Right atrium auricular region (tissue), 2 donors: Measurements from ENCODE around the gene DOCK4. TPM values are rescaled to one million over a fixed set of nuclear protein-coding genes. Genes with fewer than 3 reads are reported as not detected.
"Not testable (repeated sequence)": the region's sequence is repeated elsewhere in the genome, so short reads cannot be mapped to it uniquely, and the experiment has no call there.

Experiments used
- DNase-seq: peaks from one replicate; pipeline ENCODE4 v3.0.0-alpha.2; 2019; ENCODE audit warnings: low spot score
- H3K27ac ChIP-seq, 2 donors: fragments of 200-600 bp; sonication (generic); 1 replicate in 1 of 2; 2 replicates in 1 of 2; pipeline ENCODE4 v1.5.1; 2016 to 2019
- H3K27me3 ChIP-seq, 2 donors: fragments of 200-600 bp; sonication (generic); one replicate each; pipeline versions ENCODE4 v1.5.1 to v1.6.0; 2017 to 2019
- H3K36me3 ChIP-seq: fragments of 200-600 bp; sonication (generic); one replicate; pipeline ENCODE4 v1.5.1; 2016
- H3K4me1 ChIP-seq, 2 donors: fragments of 200-600 bp; sonication (generic); one replicate each; pipeline versions ENCODE4 v1.5.1 to v1.6.0; 2017 to 2019
- H3K4me3 ChIP-seq, 2 donors: fragments of 200-600 bp; sonication (generic); 1 replicate in 1 of 2; 2 replicates in 1 of 2; pipeline ENCODE4 v1.5.1; 2017 to 2019; ENCODE audit warnings: mild to moderate bottlenecking in 1 of 2, moderate library complexity in 1 of 2
- H3K9me3 ChIP-seq, 2 donors: fragments of 200-600 bp; sonication (generic); one replicate each; pipeline ENCODE4 v1.5.1; 2019
- CTCF ChIP-seq, 2 donors: fragments of 200-600 bp; sonication (generic); IDR thresholded peaks; one replicate each; pipeline ENCODE4 v1.5.1; 2019; ENCODE audit warnings: antibody characterized with exemption in 2 of 2
- total RNA-seq, 2 donors: library from RNA; depleted of rRNA; stranded (reverse); fragments of >200 nt; gene quantifications; one replicate each; pipeline ENCODE4 v1.1.0, GENCODE V29; 2016

Gene DOCK4
- total RNA-seq, 2 donors from 2014 or later = 12.3 to 17.8 TPM

- TF ChIP-seq CTCF (IDR thresholded peaks at IDR 0.05) = no peak
- Histone ChIP-seq H3K9me3 (no peaks in the 10 kb centered on the region), H3K4me1 (no peaks in the 10 kb centered on the region), H3K27me3 (no peaks in the 10 kb centered on the region), H3K4me3 (no peak overlapping the region), H3K36me3 (no peaks in the 10 kb centered on the region), H3K27ac (no peak overlapping the region)
- no peak for DNase-seq
These were observed 45.9 kb upstream of the DOCK4 start for GRCh38 chr7:112252141-112252540.

GRCh38 chr7:112249967-112250366 lies 43.8 kb upstream of the DOCK4 start:
- H3K36me3 ChIP-seq, H3K9me3 ChIP-seq, H3K27ac ChIP-seq, DNase-seq, H3K4me1 ChIP-seq, H3K27me3 ChIP-seq, H3K4me3 ChIP-seq: not testable (repeated sequence)

GRCh38 chr7:112248598-112248997 lies 42.4 kb upstream of the DOCK4 start:
- no peak for TF ChIP-seq CTCF (IDR thresholded peaks at IDR 0.05)
- DNase-seq = no peak
- Histone ChIP-seq H3K27me3 (no peaks in the 10 kb centered on the region), H3K4me1 (no peaks in the 10 kb centered on the region), H3K27ac (no peak overlapping the region), H3K4me3 (no peak overlapping the region), H3K36me3 (no peaks in the 10 kb centered on the region), H3K9me3 (no peaks in the 10 kb centered on the region)

GRCh38 chr7:112238852-112239610 lies 32.8 kb upstream of the DOCK4 start:
- Histone ChIP-seq H3K9me3 (no peaks in the 10 kb centered on the region), H3K27me3 (no peaks in the 10 kb centered on the region), H3K27ac (no peak overlapping the region), H3K4me1 (no peaks in the 10 kb centered on the region), H3K4me3 (no peak overlapping the region), H3K36me3 (no peaks in the 10 kb centered on the region)
- DNase-seq = no peak
- no peak for TF ChIP-seq CTCF (IDR thresholded peaks at IDR 0.05)

- Histone ChIP-seq H3K4me1 (peaks cover 0 to 2% of the 10 kb centered on the region in 2 donors), H3K9me3 (no peaks in the 10 kb centered on the region), H3K27me3 (no peaks in the 10 kb centered on the region), H3K4me3 (no peak overlapping the region), H3K27ac (no peak overlapping the region), H3K36me3 (no peaks in the 10 kb centered on the region)
- DNase-seq = no peak
- TF ChIP-seq CTCF (IDR thresholded peaks at IDR 0.05) = no peak
These were observed 32.1 kb upstream of the DOCK4 start for GRCh38 chr7:112238330-112238729.

GRCh38 chr7:112236597-112236996 lies 30.4 kb upstream of the DOCK4 start:
- no peak for DNase-seq
- Histone ChIP-seq H3K27me3 (no peaks in the 10 kb centered on the region), H3K4me1 (peaks cover 0 to 8% of the 10 kb centered on the region in 2 donors), H3K27ac (no peak overlapping the region), H3K36me3 (no peaks in the 10 kb centered on the region), H3K9me3 (no peaks in the 10 kb centered on the region), H3K4me3 (no peak overlapping the region)
- no peak for TF ChIP-seq CTCF (IDR thresholded peaks at IDR 0.05)
